Erythroblast (primary cell): ENCODE data around the gene PLOD3.

Experiments used
- DNase-seq, 2 experiments: peaks; one replicate each; lab custom pipeline; 2025; lab: John Stamatoyannopoulos, UW
- GATA1 ChIP-seq: IDR thresholded peaks from 2 replicates; pipeline ENCODE4 v1.6.1; 2011; ENCODE audit warnings: low read depth, mild to moderate bottlenecking, control low read depth, low read length, moderate library complexity
- POLR2A ChIP-seq: IDR thresholded peaks from 2 replicates; pipeline ENCODE4 v1.6.1; 2011; ENCODE audit warnings: mild to moderate bottlenecking, low read length

PLOD3 gene

GRCh38 chr7:101165075-101165957 lies 52.1 kb downstream of the PLOD3 start, which contains the start of gene VGF:
TSS of gene VGF (minus strand) at chr7:101165569. CDS start at chr7:101164843, 726 bp downstream.
- DNase-seq: peak; percentile 92 to 95
- TF ChIP-seq GATA1 (no peak), POLR2A (no peak)

- no peak for TF ChIP-seq GATA1
- no peak for TF ChIP-seq POLR2A
- peak in 1 of 2 experiments; percentile 20 for DNase-seq
Observed at GRCh38 chr7:101164071-101164840, 53.1 kb downstream of the PLOD3 start.

- peak in 1 of 2 experiments; percentile 17 for DNase-seq
- TF ChIP-seq POLR2A: no peak
- no peak for TF ChIP-seq GATA1
Observed at GRCh38 chr7:101163279-101164070, 53.9 kb downstream of the PLOD3 start.

GRCh38 chr7:101162551-101163278 lies 54.7 kb downstream of the PLOD3 start:
- peak; percentile 38 to 52 for DNase-seq
- TF ChIP-seq POLR2A (no peak), GATA1 (no peak)

GRCh38 chr7:101161692-101162471 lies 55.5 kb downstream of the PLOD3 start:
- TF ChIP-seq POLR2A (no peak), GATA1 (no peak)
- DNase-seq: no peak

- no peak for DNase-seq
- TF ChIP-seq GATA1 (no peak), POLR2A (no peak)
Observed at GRCh38 chr7:101160910-101161309, 56.5 kb downstream of the PLOD3 start.

- TF ChIP-seq POLR2A (no peak), GATA1 (no peak)
- DNase-seq: no peak
Observed at GRCh38 chr7:101159696-101160674, 57.4 kb downstream of the PLOD3 start.

GRCh38 chr7:101156866-101157589 lies 60.4 kb downstream of the PLOD3 start:
- DNase-seq: no peak
- TF ChIP-seq GATA1 (no peak), POLR2A (no peak)

GRCh38 chr7:101156277-101156676 lies 61.1 kb downstream of the PLOD3 start:
- TF ChIP-seq POLR2A: no peak
- no peak for TF ChIP-seq GATA1
- no peak for DNase-seq
